MM.1S (cell line): ENCODE measurements around the gene KIRREL2.

Experiments
- CTCF ChIP-seq: fragments of 300-600 bp; sonication (generic); IDR thresholded peaks from 2 replicates; pipeline ENCODE4 v1.5.1; 2016; ENCODE audit warnings: antibody characterized with exemption, low read length, mixed read lengths
- EZH2 ChIP-seq: fragments of 300-600 bp; sonication (generic); optimal IDR thresholded peaks from 2 replicates; pipeline ENCODE3; 2017; ENCODE audit warnings: low read depth, mild to moderate bottlenecking, antibody characterized with exemption, low read length, mixed read lengths
- EZH2phosphoT487 ChIP-seq: fragments of 300-600 bp; sonication (generic); IDR thresholded peaks from 2 replicates; pipeline ENCODE4 v1.6.1; 2018; ENCODE audit warnings: antibody characterized with exemption, low read length

- no peak for TF ChIP-seq CTCF
- TF ChIP-seq EZH2, result no peak
- TF ChIP-seq EZH2phosphoT487, result no peak
Measured at GRCh38 chr19:35842666-35843272, 13.9 kb upstream of the KIRREL2 start.
